ENCODE measurements around the gene MED15.
A peak's percentile ranks its signal among the peaks of the same experiment; 100 is the strongest.

The MED15 gene

DNA sequence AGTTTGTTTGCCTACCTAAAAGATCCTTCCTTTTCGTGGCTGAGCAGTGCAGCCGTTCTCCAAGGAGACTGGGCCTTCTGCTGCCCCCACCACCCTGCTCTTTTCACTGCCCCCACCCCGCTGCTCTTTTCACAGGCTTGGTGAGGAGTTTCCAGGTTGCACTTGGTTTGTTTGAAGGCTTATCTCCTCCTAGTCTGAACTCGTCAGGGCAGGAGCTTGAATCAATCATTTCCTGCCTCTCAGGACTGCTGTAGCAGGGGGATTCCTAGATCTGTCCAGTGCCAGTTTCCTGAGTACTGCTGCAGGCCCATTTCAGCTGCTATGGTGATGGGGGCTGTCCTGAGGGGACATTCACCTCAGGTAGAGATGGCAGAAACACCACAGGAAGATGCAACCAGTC, 10.0 kb downstream of the MED15 start:
- Histone ChIP-seq H3K27ac (ENCODE audit: low read depth, low read length) (no peak overlapping the region), H3K79me2 (ENCODE audit: control insufficient read depth, insufficient read depth, low read length) (peaks cover 51% of the 10 kb centered on the region), H3K27me3 (ENCODE audit: insufficient read depth, low read length, poor library complexity) (no peaks in the 10 kb centered on the region), H3K4me2 (ENCODE audit: low read length) (no peak overlapping the region), H4K8ac (ENCODE audit: low read depth, low read length) (no peak overlapping the region), H2BK120ac (ENCODE audit: low read depth, low read length) (no peak overlapping the region), H3K4ac (ENCODE audit: low read depth, low read length) (no peak overlapping the region), H3K18ac (ENCODE audit: low read length) (no peak overlapping the region), H2BK15ac (replicated peaks; ENCODE audit: low read depth) (no peak overlapping the region), H3K56ac (ENCODE audit: low read length) (no peak overlapping the region), H3K36me3 (ENCODE audit: control insufficient read depth, insufficient read depth, low read length) (peaks cover 2% of the 10 kb centered on the region), H3K4me1 (ENCODE audit: control insufficient read depth, low read depth, low read length) (no peaks in the 10 kb centered on the region), H4K5ac (ENCODE audit: low read length) (no peak overlapping the region), H3K9ac (ENCODE audit: low read length) (no peak overlapping the region), H3K23ac (ENCODE audit: low read length) (no peak overlapping the region), H3K4me3 (ENCODE audit: low read length) (no peak overlapping the region), H2BK5ac (ENCODE audit: low read length) (no peak overlapping the region), H2AK5ac (ENCODE audit: low read length) (no peak overlapping the region), H3K79me1 (ENCODE audit: low read length) (peaks cover 31% of the 10 kb centered on the region)
- no CpG with 5 or more reads among the region's 4 CpGs for WGBS (ENCODE audit: extremely low coverage, insufficient coverage, low lambda C conversion rate)
- no peak for DNase-seq

DNA sequence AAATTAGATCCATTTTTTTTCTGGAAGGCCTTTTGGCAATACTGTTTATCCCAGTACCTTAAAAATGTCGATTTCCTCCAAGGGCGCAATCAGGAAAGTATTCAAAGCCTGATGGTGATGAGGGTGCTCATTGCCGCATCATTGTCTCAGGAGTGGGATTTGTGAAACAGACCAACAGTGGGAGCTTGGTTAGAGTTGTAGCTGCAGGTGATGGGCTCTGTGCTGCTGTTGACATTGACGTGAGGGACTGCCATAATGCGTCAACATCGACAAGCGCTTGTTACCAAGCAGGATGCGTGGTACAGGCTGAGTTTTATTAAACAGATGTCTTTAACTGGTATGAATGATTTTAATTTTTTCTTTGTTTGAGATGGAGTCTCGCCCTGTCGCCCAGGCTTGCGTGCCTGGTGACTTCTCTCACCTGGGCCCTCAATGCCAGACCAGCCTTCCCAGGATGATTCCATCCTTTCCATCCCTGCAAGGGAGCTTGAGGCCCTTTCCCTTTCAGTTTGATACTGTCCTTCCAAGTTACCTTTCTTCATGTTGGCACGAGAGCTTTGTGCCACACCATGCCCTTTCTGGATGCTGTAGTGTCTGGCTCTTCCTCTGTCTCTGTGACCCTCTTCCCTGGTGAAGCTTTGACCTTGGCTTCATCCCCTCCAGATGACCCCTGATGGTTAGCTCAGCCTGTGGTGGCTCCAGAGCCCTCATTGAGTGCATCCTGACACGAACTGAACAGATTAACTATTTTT, 10.6 kb downstream of the MED15 start:
- Histone ChIP-seq H3K4ac (ENCODE audit: low read depth, low read length) (no peak overlapping the region), H2BK15ac (replicated peaks; ENCODE audit: low read depth) (no peak overlapping the region), H3K27ac (ENCODE audit: low read depth, low read length) (no peak overlapping the region), H3K79me2 (ENCODE audit: control insufficient read depth, insufficient read depth, low read length) (peaks cover 50% of the 10 kb centered on the region), H3K56ac (ENCODE audit: low read length) (no peak overlapping the region), H3K4me2 (ENCODE audit: low read length) (no peak overlapping the region), H4K8ac (ENCODE audit: low read depth, low read length) (no peak overlapping the region), H2BK5ac (ENCODE audit: low read length) (no peak overlapping the region), H3K9ac (ENCODE audit: low read length) (no peak overlapping the region), H2BK120ac (ENCODE audit: low read depth, low read length) (no peak overlapping the region), H3K36me3 (ENCODE audit: control insufficient read depth, insufficient read depth, low read length) (peaks cover 2% of the 10 kb centered on the region), H2AK5ac (ENCODE audit: low read length) (no peak overlapping the region), H3K4me1 (ENCODE audit: control insufficient read depth, low read depth, low read length) (no peaks in the 10 kb centered on the region), H3K79me1 (ENCODE audit: low read length) (peaks cover 34% of the 10 kb centered on the region), H4K5ac (ENCODE audit: low read length) (no peak overlapping the region), H3K23ac (ENCODE audit: low read length) (no peak overlapping the region), H3K18ac (ENCODE audit: low read length) (no peak overlapping the region), H3K27me3 (ENCODE audit: insufficient read depth, low read length, poor library complexity) (no peaks in the 10 kb centered on the region), H3K4me3 (ENCODE audit: low read length) (no peak overlapping the region)
- WGBS (ENCODE audit: extremely low coverage, insufficient coverage, low lambda C conversion rate): no CpG with 5 or more reads among the region's 13 CpGs
- no peak for DNase-seq

DNA sequence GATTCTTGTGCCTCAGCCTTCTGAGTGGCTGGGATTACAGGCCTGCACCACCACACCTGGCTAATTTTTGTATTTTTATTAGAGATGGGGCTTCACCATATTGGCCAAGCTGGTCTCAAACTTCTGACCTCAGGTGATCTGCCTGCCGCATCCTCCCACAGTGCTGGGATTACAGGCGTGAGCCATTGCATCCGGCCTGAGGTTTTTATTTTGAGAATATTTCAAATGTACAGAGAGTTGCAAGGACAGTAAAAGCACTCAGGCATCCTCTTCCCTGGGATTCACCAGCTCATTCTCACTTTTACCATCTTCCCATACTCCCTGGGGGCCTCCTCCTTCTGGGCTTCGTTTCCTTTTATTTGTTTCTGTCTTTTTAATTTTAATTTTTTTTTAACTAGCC, 12.1 kb downstream of the MED15 start:
- Histone ChIP-seq H3K27me3 (ENCODE audit: insufficient read depth, low read length, poor library complexity) (no peaks in the 10 kb centered on the region), H3K23ac (ENCODE audit: low read length) (no peak overlapping the region), H2AK5ac (ENCODE audit: low read length) (no peak overlapping the region), H3K56ac (ENCODE audit: low read length) (no peak overlapping the region), H3K18ac (ENCODE audit: low read length) (no peak overlapping the region), H2BK120ac (ENCODE audit: low read depth, low read length) (no peak overlapping the region), H3K4ac (ENCODE audit: low read depth, low read length) (no peak overlapping the region), H3K9ac (ENCODE audit: low read length) (no peak overlapping the region), H4K8ac (ENCODE audit: low read depth, low read length) (no peak overlapping the region), H2BK15ac (replicated peaks; ENCODE audit: low read depth) (no peak overlapping the region), H3K79me2 (ENCODE audit: control insufficient read depth, insufficient read depth, low read length) (peaks cover 40% of the 10 kb centered on the region), H3K79me1 (ENCODE audit: low read length) (peaks cover 30% of the 10 kb centered on the region), H3K36me3 (ENCODE audit: control insufficient read depth, insufficient read depth, low read length) (peaks cover 2% of the 10 kb centered on the region), H4K5ac (ENCODE audit: low read length) (no peak overlapping the region), H3K4me1 (ENCODE audit: control insufficient read depth, low read depth, low read length) (no peaks in the 10 kb centered on the region), H3K4me2 (ENCODE audit: low read length) (no peak overlapping the region), H3K4me3 (ENCODE audit: low read length) (no peak overlapping the region), H2BK5ac (ENCODE audit: low read length) (no peak overlapping the region), H3K27ac (ENCODE audit: low read depth, low read length) (peak overlapping the region; percentile 9)
- DNase-seq: no peak
- no CpG with 5 or more reads among the region's 4 CpGs for WGBS (ENCODE audit: extremely low coverage, insufficient coverage, low lambda C conversion rate)

DNA sequence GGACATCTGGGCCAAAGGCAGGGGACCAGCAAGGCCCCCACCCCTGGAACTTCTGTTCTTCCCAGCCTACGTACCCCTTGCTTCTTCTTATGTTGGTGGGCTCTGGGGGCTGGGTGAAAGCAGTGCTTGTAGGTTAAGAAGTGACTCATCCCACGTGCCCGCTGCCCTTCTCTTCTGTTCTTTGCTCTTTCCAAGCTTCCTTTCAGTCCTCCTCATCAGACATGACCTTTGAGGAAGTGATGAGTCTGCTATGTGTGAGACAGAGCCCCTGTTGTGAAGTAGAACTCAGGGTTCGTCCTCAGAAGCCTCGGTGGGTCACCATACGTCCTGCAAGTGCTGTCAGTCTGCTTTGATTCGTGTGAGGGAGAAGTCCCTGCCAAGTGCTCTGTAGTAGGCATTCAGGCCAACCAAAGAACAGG, 12.7 kb downstream of the MED15 start:
- Histone ChIP-seq H3K4ac (ENCODE audit: low read depth, low read length) (no peak overlapping the region), H2BK120ac (ENCODE audit: low read depth, low read length) (no peak overlapping the region), H3K18ac (ENCODE audit: low read length) (no peak overlapping the region), H3K79me1 (ENCODE audit: low read length) (peaks cover 24% of the 10 kb centered on the region), H3K27me3 (ENCODE audit: insufficient read depth, low read length, poor library complexity) (no peaks in the 10 kb centered on the region), H3K4me2 (ENCODE audit: low read length) (no peak overlapping the region), H3K56ac (ENCODE audit: low read length) (no peak overlapping the region), H3K23ac (ENCODE audit: low read length) (no peak overlapping the region), H3K36me3 (ENCODE audit: control insufficient read depth, insufficient read depth, low read length) (peaks cover 2% of the 10 kb centered on the region), H2BK5ac (ENCODE audit: low read length) (no peak overlapping the region), H3K27ac (ENCODE audit: low read depth, low read length) (peak overlapping the region; percentile 9), H3K79me2 (ENCODE audit: control insufficient read depth, insufficient read depth, low read length) (peaks cover 37% of the 10 kb centered on the region), H2BK15ac (replicated peaks; ENCODE audit: low read depth) (no peak overlapping the region), H4K5ac (ENCODE audit: low read length) (no peak overlapping the region), H3K9ac (ENCODE audit: low read length) (no peak overlapping the region), H2AK5ac (ENCODE audit: low read length) (no peak overlapping the region), H3K4me3 (ENCODE audit: low read length) (no peak overlapping the region), H3K4me1 (ENCODE audit: control insufficient read depth, low read depth, low read length) (no peaks in the 10 kb centered on the region), H4K8ac (ENCODE audit: low read depth, low read length) (no peak overlapping the region)
- DNase-seq: peak; percentile 50
- WGBS (ENCODE audit: extremely low coverage, insufficient coverage, low lambda C conversion rate): no CpG with 5 or more reads among the region's 7 CpGs

DNA sequence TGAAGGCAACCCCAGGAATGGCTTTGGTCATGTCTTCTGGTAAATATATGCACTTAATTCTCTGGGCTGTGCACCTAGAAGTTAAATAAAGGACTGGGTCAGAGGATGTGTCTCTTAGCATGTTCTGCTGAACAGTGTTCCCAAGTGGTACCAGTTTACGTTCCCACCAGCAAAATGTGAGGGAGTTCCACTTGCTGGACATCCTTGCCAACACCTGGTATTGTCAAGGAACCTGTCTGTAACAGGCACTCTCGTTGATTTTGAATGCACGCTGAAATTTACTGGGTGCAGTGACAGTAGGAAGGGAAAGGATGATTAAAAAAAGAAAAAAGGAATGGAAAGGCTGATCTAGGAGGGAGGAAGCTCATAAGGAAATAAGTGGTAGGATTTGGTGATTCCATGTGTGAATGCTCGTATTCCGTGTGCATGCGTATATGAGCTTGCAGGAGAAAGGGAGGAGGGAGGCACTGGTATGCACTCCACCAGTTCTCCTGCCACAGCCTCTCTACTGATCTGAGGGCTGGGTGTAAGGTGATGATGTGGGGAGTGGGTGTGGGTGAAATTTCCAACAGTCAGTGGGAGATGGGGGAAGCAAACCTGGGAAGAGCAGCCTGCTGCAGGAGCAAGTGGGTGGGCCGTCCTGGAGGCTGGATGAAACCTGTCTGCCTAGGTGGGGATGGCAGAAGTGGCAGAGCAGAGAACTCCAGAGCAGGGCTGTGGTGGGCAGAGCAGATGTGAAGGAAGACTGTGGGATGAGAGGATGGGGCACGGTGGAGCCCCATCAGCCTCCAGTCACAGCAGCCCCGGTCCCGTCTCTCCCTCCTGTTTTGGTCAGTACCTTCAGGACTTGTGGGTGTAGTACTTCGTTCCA, 15.0 kb downstream of the MED15 start:
- H3K27me3 ChIP-seq (ENCODE audit: insufficient read depth, low read length, poor library complexity): no peaks in the 10 kb centered on the region
- peaks cover 2% of the 10 kb centered on the region for H3K36me3 ChIP-seq (ENCODE audit: control insufficient read depth, insufficient read depth, low read length)
- no CpG with 5 or more reads among the region's 11 CpGs for WGBS (ENCODE audit: extremely low coverage, insufficient coverage, low lambda C conversion rate)

More for the DNA sequence above, 15.0 kb downstream of the MED15 start:
- Histone ChIP-seq H3K4ac (ENCODE audit: low read depth, low read length) (no peak overlapping the region), H3K79me2 (ENCODE audit: control insufficient read depth, insufficient read depth, low read length) (peaks cover 34% of the 10 kb centered on the region), H3K4me1 (ENCODE audit: control insufficient read depth, low read depth, low read length) (peaks cover 3% of the 10 kb centered on the region), H4K8ac (ENCODE audit: low read depth, low read length) (no peak overlapping the region), H3K23ac (ENCODE audit: low read length) (no peak overlapping the region), H3K4me2 (ENCODE audit: low read length) (no peak overlapping the region), H3K18ac (ENCODE audit: low read length) (no peak overlapping the region), H4K5ac (ENCODE audit: low read length) (no peak overlapping the region), H3K4me3 (ENCODE audit: low read length) (no peak overlapping the region), H2BK120ac (ENCODE audit: low read depth, low read length) (no peak overlapping the region), H3K56ac (ENCODE audit: low read length) (no peak overlapping the region), H2BK5ac (ENCODE audit: low read length) (no peak overlapping the region), H3K9ac (ENCODE audit: low read length) (no peak overlapping the region), H3K79me1 (ENCODE audit: low read length) (peaks cover 23% of the 10 kb centered on the region), H3K27ac (ENCODE audit: low read depth, low read length) (no peak overlapping the region), H2AK5ac (ENCODE audit: low read length) (no peak overlapping the region), H2BK15ac (replicated peaks; ENCODE audit: low read depth) (no peak overlapping the region)
- DNase-seq: no peak

All from mesendoderm (in vitro differentiated cells).